Pancreas (tissue), 10 donors: ENCODE measurements around the gene HOOK2. TPM values are rescaled to one million over a fixed set of nuclear protein-coding genes. Genes with fewer than 3 reads are reported as not detected.

Experiments used
- ATAC-seq, 4 donors: fragments of 200-7000 bp; cut with Tn5 transposase; one replicate each; pipeline versions ENCODE4 v1.8.0 to v1.9.1; 2020; ENCODE audit warnings: mild to moderate bottlenecking in 4 of 4, moderate library complexity in 4 of 4
- DNase-seq, 6 donors: peaks; one replicate each; pipeline ENCODE4 v3.0.0-alpha.2; 2020
- FAIRE-seq: peaks from 2 replicates; lab custom pipeline; 2012; peaks lifted over from hg19 to GRCh38; lab: Jason Lieb, UNC
- H3K27ac ChIP-seq, 4 donors: fragments of 200-600 bp; sonication (generic); 1 replicate in 3 of 4; 2 replicates in 1 of 4; pipeline versions ENCODE4 v1.5.0 to v1.8.0; 2020
- H3K27me3 ChIP-seq, 4 donors: fragments of 200-600 bp; one replicate each; pipeline ENCODE4 v1.8.0; 2021
- H3K36me3 ChIP-seq, 3 donors: fragments of 200-600 bp; sonication (generic) in 1 of 3; one replicate each; pipeline versions ENCODE4 v1.5.0 to v1.8.0; 2020 to 2021
- H3K4me1 ChIP-seq, 3 donors: fragments of 200-600 bp; one replicate each; pipeline ENCODE4 v1.8.0; 2021
- H3K4me3 ChIP-seq, 4 donors: fragments of 200-600 bp; sonication (generic) in 2 of 4; one replicate each; pipeline versions ENCODE4 v1.5.0 to v1.8.0; 2020 to 2021
- H3K9me3 ChIP-seq, 4 donors: fragments of 200-600 bp; one replicate each; pipeline ENCODE4 v1.8.0; 2021
- WGBS, 2 donors: extraction: QIAGEN DNeasy Blood & Tissue Kit; methylation state at CpG; one replicate each; pipeline ENCODE4 v1.1.7; 2013; 5-methylcytosine and 5-hydroxymethylcytosine counted together
- intact Hi-C, 3 donors: fragments of 100-400 bp; cut with DNase I; formaldehyde crosslinking; loops; one replicate each; pipeline versions ENCODE4 v1.11.1 to v1.14.2; 2022
- polyA plus RNA-seq, 2 donors: library from polyadenylated mRNA; stranded (reverse); fragments of 200-250 nt; gene quantifications; one replicate each; pipeline ENCODE4 v1.2.3, GENCODE V29; 2013
- total RNA-seq, 6 donors: library from RNA; stranded (reverse); fragmentation: NEBNext Ultra II Directional in 4 of 6; extraction: Animal tissue kit (Norgen Biotek cat#: 25700) in 4 of 6; gene quantifications; one replicate each; pipeline versions ENCODE4 v1.2.1 to v1.2.4, GENCODE V29; 2021 to 2023
- TF ChIP-seq, protein P1 (sequence below), 4 donors: fragments of 200-600 bp; sonication (generic) in 3 of 4; IDR thresholded peaks; one replicate each; pipeline versions ENCODE4 v1.5.0 to v1.8.0; 2021; ENCODE audit warnings: antibody characterized with exemption in 4 of 4
- donor health status: healthy with polysubstance abuse.
- donor health status: DM: no; HTN: no; CAD: no; lungs with moderate emphysema.
- donor health status: DM: no; HTN: no; CAD: no.
- donor health status: control.
- donor health status: control.
- donor health status: Bipolar disorder and iron deficiency.
- donor health status: DM: yes; HTN: yes; CAD: no.
- donor health status: DM: no; HTN: no; CAD: no.
- donor health status: DM: no; HTN: no; CAD: no.
- donor health status: DM: yes; HTN: yes; CAD: no.

The HOOK2 gene
- total and polyA plus RNA-seq, 8 donors, result 37.7 to 300 (median 53.0) TPM

DNA sequence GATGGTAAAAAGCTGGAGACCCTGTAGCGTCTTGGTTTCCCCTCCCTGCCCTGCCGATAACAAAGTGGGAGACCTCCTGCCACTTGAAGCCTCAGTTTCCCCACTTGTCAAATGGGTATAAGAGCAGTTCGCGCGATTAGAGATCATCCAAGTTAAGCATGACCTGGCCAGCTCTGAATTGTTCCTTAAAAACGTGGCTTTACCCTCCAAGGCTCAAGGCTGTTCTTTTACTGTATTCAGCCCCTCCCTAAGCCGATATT, 52.0 kb downstream of the HOOK2 start:
- H3K36me3 ChIP-seq, result peaks cover 0 to 5% (median 0%) of the 10 kb centered on the region in 3 donors
- FAIRE-seq (no peak), ATAC-seq (no peak), DNase-seq (no peak)
- no peaks in the 10 kb centered on the region for H3K27me3 ChIP-seq
- H3K9me3 ChIP-seq, result no peaks in the 10 kb centered on the region
- H3K4me3 ChIP-seq, result peak overlapping the region; percentile 51 to 73 (median 54)
- 2 to 4% methylated on average over 7 of the region's 7 CpGs for WGBS, 2 donors
- H3K27ac ChIP-seq, result peak overlapping the region in 3 of 4 donors; percentile 42 to 77 (median 69)
- peaks cover 0 to 19% (median 8%) of the 10 kb centered on the region in 3 donors for H3K4me1 ChIP-seq
- intact Hi-C loops, result no loop called here
- TF ChIP-seq, protein P1, sequence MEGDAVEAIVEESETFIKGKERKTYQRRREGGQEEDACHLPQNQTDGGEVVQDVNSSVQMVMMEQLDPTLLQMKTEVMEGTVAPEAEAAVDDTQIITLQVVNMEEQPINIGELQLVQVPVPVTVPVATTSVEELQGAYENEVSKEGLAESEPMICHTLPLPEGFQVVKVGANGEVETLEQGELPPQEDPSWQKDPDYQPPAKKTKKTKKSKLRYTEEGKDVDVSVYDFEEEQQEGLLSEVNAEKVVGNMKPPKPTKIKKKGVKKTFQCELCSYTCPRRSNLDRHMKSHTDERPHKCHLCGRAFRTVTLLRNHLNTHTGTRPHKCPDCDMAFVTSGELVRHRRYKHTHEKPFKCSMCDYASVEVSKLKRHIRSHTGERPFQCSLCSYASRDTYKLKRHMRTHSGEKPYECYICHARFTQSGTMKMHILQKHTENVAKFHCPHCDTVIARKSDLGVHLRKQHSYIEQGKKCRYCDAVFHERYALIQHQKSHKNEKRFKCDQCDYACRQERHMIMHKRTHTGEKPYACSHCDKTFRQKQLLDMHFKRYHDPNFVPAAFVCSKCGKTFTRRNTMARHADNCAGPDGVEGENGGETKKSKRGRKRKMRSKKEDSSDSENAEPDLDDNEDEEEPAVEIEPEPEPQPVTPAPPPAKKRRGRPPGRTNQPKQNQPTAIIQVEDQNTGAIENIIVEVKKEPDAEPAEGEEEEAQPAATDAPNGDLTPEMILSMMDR (IDR thresholded peaks at IDR 0.05), result no peak

DNA sequence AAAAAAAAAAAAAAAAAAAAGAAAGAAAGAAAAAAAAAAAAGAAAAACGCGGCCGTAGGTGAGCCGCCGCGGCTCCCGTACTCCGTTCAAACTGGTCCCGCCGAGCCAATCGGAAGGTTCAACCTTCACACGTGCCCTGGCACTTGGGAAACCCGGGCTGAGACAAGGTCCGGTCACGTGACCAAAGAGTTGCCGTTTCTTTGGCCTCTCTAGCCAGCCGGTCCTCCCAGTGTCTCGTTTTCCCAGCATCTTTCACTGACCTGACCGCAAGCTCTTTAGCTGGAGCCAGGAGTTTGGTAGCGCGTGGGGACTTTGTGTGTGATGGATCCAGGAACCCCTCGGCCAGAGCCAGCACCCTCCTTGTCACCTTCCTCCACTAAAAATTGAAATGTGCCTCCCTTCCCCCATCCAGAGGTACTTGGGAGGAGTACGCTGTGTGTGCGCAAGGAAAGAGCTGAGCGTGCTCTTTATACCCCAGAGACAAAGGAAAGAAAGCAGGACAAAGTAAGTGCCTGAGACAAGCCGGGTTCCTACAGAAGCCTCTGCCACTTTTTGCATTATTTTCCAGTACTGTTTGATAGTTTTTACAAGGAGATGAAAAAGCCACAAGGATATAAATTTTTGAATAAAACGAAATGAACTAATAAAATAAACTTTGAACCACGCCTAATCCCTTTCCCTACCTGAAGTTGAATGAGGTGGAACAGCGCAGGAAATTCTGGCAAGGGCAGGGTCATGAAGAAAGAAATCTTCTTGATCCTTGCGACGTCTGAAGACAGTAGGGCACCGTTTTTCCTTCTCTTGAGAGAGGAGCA, 52.6 kb downstream of the HOOK2 start:
- ATAC-seq, result peak; percentile 91 to 95 (median 93)
- Histone ChIP-seq H3K36me3 (peaks cover 0 to 6% (median 0%) of the 10 kb centered on the region in 3 donors), H3K4me3 (peak overlapping the region; percentile 51 to 73 (median 54)), H3K4me1 (peaks cover 0 to 19% (median 8%) of the 10 kb centered on the region in 3 donors), H3K9me3 (no peaks in the 10 kb centered on the region), H3K27ac (peak overlapping the region; percentile 32 to 77 (median 67)), H3K27me3 (no peaks in the 10 kb centered on the region)
- 1% methylated on average over 26 to 32 of the region's 32 CpGs for WGBS, 2 donors
- intact Hi-C loops, result no loop called here
- FAIRE-seq, result peak; percentile 92
- DNase-seq, result peak; percentile 90 to 98 (median 96)
- TF ChIP-seq, protein P1 (IDR thresholded peaks at IDR 0.05), result no peak

DNA sequence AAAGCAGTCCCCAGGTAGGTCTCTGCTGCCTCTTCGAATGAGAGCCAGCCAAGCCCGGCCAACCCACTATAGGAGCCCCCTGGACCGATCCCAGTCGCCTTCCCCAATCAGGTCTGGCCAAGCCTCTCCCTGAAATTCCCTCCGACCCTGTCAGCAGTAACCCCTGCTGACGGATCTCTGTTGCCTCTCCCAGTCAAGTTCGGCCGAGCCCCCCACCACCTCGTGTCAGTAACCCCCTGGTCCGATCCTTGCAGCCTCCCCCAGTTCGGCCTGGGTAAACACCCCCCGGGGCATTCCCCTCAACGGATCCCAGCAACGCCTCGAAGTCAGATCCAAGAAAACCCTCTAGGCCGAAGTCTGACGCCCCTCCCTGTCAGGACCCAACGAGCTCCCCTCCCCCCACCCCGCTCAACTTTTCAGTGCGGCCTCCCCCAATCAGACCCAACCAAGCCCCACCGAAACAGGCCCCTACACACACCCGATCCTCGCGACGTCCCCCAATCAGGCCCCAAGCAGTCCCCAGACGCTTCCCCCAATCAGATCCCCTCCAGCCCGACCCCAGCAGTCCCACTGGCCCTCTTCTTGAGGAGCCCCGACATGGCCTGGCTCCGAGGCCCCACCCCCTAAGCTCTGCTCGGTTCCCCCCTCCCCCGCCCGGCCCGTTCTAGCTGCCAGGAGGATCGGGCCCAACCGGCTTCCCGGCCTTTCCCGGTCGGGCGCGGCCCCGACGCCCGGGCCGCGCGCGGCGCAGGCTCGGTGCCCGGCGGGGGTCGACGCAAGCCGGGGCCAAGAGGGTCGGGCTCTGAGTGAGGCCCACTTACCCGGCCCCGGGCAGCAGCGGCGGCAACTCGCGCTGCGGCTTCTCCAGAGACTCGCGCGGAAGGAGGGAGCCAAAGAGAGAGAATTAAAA, 53.4 kb downstream of the HOOK2 start:
- peak overlapping the region; percentile 32 to 77 (median 67) for H3K27ac ChIP-seq
- H3K4me3 ChIP-seq, result peak overlapping the region; percentile 51 to 73 (median 54)
- H3K4me1 ChIP-seq, result peaks cover 0 to 19% (median 8%) of the 10 kb centered on the region in 3 donors
- no peaks in the 10 kb centered on the region for H3K27me3 ChIP-seq
- 1% methylated on average over 59 to 65 of the region's 65 CpGs for WGBS, 2 donors
- no peaks in the 10 kb centered on the region for H3K9me3 ChIP-seq
- peaks cover 0 to 6% (median 0%) of the 10 kb centered on the region in 3 donors for H3K36me3 ChIP-seq
- FAIRE-seq (no peak), DNase-seq (peak; percentile 47 to 84 (median 67)), ATAC-seq (peak; percentile 40 to 70 (median 56))
- intact Hi-C loops, result no loop called here
- TF ChIP-seq, protein P1 (IDR thresholded peaks at IDR 0.05), result no peak

DNA sequence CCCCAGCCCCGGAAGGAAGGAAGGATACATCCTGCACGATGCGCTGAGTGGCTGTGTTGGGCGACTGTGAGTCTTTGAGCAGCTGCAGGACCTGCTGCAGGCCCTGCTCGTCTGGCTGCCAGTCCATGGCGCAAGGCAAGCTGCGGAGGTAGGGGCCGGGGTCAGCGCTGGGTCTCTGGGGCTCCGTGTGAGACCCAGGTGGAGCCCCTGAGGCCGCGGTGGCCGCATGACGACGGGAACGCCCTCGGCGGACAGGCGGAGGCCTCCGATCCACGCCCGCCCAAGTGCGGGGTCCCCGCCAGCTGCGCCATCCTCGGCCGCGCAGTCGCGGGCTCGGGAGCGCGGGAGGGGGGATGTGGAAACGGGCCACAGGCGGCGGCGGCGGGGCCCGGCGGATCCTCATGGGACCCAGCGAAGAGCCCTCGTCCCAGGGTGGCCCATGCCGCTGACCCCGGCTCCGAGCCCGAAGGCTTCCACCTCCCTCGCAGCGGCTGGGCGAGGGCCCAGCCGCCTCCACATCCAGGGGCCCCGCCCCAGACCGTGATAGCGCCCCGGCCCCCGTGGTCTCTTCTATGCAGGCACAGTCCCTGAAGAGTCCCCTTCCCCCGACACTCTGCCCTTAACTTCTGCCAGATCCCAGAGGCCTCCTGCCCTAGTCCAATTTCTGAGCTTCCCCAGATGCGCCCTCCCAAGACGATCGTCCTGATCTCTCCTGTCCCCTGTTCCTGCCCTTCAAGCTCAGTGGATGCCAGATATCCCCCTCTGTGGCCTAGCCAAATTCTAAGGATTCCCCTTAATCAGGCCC, 54.3 kb downstream of the HOOK2 start:
- DNase-seq, result peak in 3 of 6 donors; percentile 54 to 80 (median 67)
- Histone ChIP-seq H3K27ac (peak overlapping the region in 2 of 4 donors; percentile 5 to 69), H3K9me3 (no peaks in the 10 kb centered on the region), H3K4me1 (peaks cover 0 to 19% (median 8%) of the 10 kb centered on the region in 3 donors), H3K27me3 (no peaks in the 10 kb centered on the region), H3K4me3 (peak overlapping the region; percentile 51 to 73 (median 54)), H3K36me3 (peaks cover 0 to 6% (median under 1%) of the 10 kb centered on the region in 3 donors)
- no peak for FAIRE-seq
- intact Hi-C loops, result no loop called here
- 5% methylated on average over 38 to 59 of the region's 59 CpGs for WGBS, 2 donors
- TF ChIP-seq, protein P1 (IDR thresholded peaks at IDR 0.05), result no peak
- ATAC-seq, result peak in 2 of 4 donors; percentile 2 to 6
